CD4-positive, alpha-beta T cell treated with Interleukin-15 for 4 hours (primary cell): Measurements from ENCODE around the gene KLHL28.
"Not testable (repeated sequence)": the region's sequence is repeated elsewhere in the genome, so short reads cannot be mapped to it uniquely, and the experiment has no call there.

Experiments used
- DNase-seq: peaks from one replicate; pipeline ENCODE4 v3.0.0-alpha.2; 2020; ENCODE audit warnings: low spot score

KLHL28 gene

DNA sequence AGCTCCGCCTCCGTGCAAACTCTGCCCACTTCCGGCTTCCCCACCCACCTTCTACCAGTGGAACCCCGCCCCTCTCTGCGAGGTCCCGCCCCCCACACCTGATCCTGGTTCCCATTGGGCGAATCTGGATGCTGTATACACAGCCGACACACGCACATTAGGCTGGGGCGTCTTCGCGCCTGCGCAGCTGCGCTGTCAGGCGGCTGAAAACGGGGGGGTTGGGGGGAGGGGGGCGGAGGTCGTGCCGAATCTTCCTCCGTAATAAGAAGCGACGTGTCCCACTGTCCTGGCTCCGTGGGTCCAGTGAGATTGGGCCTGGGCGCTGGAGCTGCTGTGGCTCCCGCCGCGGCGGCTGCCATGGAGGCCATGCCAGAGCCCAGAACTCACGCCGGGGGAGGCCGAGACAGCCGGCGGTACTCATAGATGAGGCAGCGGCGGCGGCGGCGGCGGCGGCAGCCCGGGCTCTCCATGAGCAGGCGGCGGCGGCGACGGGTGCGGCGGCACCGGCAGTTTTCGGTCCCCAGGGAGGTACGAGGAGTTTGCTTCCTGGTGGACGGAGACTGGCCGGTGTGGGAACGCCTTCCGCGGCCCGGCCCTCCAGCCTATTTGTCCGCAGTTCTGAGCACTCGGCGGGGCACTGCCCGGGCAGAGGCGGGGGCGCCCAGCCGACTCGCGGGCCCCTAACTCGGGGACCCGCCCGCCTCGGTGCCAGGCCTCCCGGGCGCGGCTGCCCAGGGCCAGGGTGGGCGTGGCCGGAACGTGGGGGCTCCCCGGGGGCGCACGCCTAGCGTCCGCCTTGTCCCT lies 64.5 kb downstream of the KLHL28 start:
- DNase-seq = peak; percentile 99

DNA sequence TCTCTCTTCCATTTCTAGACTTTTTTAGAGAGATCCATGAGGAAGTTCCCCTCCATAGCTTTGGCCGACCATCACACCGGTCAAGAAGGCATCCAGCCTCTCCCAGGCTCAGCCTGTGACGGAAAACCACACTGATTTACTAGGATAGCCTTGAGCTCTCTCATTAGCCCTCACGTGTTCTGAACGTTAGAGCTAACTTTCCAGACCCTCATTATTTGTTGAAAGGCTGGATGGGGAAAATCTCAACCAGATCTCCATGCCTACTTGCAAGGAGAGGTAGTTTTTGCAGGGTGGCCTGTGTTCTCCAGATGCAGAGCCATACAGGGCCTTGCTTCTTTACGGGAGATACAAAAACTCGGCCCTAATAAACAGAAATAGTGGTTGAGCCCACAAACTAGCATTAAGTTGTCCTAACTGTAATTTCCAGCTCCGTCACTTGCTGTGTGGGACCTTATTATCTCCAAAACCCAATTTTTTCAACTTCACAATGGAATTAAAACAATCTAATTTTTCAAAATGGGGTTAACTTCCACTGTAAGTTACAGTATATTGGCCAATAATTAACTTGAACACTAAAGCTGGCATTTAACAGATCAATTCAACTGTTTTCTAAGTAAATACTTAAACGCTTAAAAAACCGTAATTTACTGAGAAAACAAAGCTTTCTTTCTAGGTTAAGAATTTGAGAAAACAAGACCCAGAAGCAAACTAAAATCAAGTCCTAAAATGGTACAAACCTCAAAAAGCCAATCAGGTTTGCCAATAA lies 65.3 kb downstream of the KLHL28 start:
- DNase-seq = no peak

DNA sequence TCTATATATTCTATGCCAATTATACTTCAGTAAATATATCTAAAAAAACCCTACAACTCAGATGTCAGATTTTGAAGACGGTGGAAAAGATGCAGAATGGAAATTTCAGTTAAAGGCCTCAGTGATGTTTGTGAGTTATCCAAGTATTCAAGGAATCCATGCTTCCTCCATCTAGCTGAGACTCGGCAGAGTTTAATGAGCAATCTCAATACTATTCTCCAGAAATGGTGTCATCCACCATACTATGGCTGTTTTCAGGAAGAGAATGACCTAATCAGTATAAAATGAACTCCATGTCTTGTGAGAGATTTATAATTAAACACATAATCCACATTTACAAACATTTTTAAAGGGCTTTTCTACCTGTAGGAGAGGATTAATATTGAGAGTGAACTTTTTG lies 66.0 kb downstream of the KLHL28 start:
- DNase-seq = no peak

DNA sequence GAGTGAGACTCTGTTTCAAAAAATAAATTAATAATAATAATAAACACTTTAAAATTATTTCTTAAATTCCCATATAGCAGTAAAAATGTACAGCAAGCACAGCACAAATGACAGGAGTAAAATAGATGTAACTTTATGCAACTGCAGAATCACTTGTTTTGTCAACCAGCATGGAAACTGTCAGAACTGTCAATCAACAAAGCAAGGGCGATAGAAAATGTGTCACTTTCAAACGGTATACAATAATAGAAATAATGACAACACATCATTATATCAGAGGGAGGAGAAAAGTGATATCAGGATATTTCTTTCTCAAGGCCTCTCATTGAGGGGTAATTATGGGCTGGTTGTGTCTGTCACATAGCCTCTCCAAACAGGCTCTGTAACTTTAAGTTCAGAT lies 68.2 kb downstream of the KLHL28 start:
- no peak for DNase-seq

DNA sequence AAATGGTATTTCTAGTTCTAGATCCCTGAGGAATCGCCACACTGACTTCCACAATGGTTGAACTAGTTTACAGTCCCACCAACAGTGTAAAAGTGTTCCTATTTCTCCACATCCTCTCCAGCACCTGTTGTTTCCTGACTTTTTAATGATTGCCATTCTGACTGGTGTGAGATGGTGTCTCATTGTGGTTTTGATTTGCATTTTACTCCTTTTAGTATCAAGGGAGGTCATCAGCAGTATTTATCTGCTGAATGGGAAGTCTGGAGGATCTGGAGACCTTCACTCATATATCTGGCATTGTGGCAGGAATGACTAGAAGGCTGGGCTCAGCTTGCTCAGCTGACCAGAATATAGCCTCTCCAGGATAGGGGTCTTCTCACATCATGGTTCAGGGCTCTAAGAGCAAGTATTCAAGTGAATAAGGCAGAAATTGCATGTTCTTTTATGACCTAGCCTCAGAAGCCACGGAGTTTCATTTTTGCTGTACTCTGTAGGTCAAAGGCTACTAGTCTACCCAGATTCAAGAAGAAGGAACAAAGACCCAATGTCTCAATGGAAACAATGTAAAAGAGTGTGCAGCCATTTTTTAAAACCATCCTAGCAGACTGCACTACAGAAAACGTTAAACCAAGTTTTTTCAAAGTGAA lies 69.9 kb downstream of the KLHL28 start:
- DNase-seq = not testable (repeated sequence)

DNA sequence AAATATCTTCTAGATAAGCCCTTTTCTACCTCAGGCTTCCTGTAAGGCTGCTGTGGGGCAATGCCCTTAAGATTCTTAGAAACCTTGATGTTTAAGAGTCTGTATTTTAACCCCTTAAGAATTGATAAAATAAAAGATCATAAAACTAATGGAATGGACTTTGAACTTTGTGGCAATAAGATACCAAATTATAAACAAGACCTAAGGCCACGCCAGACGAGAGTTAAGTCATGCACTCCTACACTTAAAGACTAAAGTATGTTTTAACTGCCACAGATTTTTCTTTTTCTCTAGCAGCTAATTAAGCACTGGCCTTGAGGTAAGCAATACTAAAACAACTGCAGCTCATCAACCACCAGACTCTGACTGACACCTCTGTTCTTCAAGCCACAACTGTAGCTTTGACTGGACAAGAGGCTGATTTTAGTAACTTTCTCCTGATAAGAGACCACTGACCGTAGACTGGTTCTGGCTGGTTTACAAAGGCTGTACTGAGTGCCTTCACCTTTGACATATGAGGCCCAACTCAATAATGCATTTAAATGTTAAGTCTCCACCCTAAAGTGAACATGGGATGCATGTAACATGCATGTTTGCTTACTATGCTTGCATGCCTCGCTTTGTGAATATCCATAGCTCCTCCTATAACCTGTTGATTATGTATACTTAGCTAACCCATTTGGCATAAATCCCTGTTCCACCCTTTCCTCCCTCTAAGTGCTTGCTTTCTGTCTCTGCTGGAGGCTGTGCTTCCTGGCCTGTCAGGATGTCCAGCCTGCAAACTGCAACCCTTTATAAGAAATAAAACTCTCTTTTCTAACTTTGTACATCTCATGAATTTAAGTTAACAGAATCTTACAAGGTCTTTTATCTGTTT lies 71.9 kb downstream of the KLHL28 start:
- DNase-seq = no peak

DNA sequence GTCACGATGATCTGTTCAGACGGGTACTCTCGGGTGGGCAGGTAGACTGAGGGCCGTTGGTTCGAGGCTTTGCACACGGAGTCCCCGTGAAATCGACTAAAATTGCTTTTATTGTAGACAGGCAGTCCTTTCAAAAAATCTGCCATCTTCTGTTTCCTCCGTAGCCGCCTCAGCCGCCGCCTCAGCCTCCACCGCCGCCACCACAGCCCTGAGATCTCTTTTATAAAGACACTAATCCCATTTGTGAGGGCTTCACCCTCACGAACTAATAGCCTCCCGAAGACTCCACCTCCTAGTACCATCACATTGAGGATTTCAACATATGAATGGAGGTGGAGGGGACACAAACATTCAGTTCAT lies 74.2 kb downstream of the KLHL28 start:
- no peak for DNase-seq

DNA sequence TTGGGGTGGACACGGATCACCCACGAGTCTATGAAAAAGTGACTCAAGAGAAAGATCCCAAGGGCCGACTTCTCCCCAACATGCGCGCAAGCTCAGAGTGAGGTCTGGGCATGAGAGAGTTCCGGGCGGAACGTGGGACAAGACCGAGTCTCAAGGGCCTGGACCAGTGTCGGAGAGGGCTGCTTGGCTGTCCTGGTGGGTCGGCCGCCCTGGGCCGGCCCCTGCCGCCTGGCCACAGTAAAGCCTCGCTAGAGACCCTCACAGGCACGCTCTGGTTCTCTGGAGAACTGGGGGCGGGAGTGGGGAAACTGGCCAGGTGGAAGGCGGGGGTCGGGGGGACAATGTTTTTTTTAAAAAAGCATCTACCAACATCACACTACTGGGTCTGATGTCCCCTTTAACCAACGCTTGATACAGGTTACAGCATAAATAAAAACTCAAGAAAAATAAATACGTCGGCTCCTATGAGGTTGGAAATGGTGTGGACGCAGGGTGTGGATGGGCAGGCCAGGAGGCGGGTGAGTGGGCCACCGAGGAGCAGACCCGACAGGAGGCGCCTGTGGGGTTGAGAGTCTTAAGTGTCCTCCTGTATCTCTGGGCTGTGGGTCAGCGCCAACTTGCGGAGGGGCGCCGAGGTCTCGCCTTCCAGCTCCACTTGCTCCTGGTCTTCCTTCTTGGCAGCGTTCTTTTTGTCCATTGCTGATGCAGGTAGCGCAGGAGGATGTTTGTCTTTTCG lies 74.7 kb downstream of the KLHL28 start:
- no peak for DNase-seq

DNA sequence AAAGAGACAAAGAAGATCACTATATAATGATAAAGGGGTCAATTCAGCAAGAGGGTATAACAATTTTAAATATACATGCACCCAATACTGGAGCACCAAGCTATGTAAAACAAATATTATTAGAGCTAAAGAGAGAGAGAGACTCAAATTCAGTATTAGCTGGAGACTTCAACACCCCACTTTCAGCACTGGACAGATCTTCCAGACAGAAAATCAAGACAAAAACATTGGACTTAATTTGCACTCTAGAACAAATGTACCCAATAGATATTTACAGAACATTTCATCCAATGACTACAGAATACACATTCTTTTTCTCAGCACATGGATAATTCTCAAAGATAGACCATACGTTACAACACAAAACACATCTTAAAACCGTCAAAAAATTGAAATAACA lies 81.0 kb downstream of the KLHL28 start:
- DNase-seq = no peak
